HCT116 (cell line): ENCODE measurements around the gene ARL11.

Source experiments
- ELF1 ChIP-seq: IDR thresholded peaks from 2 replicates; pipeline ENCODE4 v1.6.1; 2012; ENCODE audit warnings: low read depth, borderline replicate concordance
- EZH2 ChIP-seq: fragments of 200-600 bp; sonication (generic); IDR thresholded peaks from 2 replicates; pipeline ENCODE4 v1.6.1; 2017; ENCODE audit warnings: antibody characterized with exemption, mixed run types
- POLR2AphosphoS5 ChIP-seq: IDR thresholded peaks from 2 replicates; pipeline ENCODE4 v1.6.1; 2011; ENCODE audit warnings: mild to moderate bottlenecking, low read depth, low read length, moderate library complexity
- SRF ChIP-seq: IDR thresholded peaks from 2 replicates; pipeline ENCODE4 v1.6.1; 2012; ENCODE audit warnings: low read depth
- TF ChIP-seq, protein P1 (sequence below), 3 experiments: fragments of 200-600 bp in 1 of 3; sonication (generic) in 1 of 3; IDR thresholded peaks in 2 of 3; conservative IDR thresholded peaks in 1 of 3; 2 replicates each; pipeline ENCODE4 v1.5.1; 2012 to 2017; ENCODE audit warnings: low read depth in 2 of 3, low read length in 2 of 3, antibody characterized with exemption in 1 of 3, borderline replicate concordance in 1 of 3, control low read depth in 1 of 3, mild to moderate bottlenecking in 1 of 3, mixed read lengths in 1 of 3, mixed run types in 1 of 3, moderate library complexity in 1 of 3; ENCODE audit not compliant: insufficient read depth in 1 of 3

- TF ChIP-seq, protein P1, sequence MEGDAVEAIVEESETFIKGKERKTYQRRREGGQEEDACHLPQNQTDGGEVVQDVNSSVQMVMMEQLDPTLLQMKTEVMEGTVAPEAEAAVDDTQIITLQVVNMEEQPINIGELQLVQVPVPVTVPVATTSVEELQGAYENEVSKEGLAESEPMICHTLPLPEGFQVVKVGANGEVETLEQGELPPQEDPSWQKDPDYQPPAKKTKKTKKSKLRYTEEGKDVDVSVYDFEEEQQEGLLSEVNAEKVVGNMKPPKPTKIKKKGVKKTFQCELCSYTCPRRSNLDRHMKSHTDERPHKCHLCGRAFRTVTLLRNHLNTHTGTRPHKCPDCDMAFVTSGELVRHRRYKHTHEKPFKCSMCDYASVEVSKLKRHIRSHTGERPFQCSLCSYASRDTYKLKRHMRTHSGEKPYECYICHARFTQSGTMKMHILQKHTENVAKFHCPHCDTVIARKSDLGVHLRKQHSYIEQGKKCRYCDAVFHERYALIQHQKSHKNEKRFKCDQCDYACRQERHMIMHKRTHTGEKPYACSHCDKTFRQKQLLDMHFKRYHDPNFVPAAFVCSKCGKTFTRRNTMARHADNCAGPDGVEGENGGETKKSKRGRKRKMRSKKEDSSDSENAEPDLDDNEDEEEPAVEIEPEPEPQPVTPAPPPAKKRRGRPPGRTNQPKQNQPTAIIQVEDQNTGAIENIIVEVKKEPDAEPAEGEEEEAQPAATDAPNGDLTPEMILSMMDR (IDR thresholded peaks at IDR 0.05 in 2 of 3, conservative IDR thresholded peaks at IDR 0.05 in 1 of 3; ENCODE audit: borderline replicate concordance in 1 of 3, insufficient read depth in 1 of 3, low read depth in 2 of 3, low read length in 2 of 3), result no peak
- TF ChIP-seq POLR2AphosphoS5 (no peak), EZH2 (no peak), SRF (no peak), ELF1 (no peak)
Observed at GRCh38 chr13:49638744-49639072, 10.4 kb downstream of the ARL11 start.
